Duodenal mucosa (tissue), 2 donors: ENCODE results near the gene AQP1.

ENCODE experiments used
- H3K27ac ChIP-seq: one replicate; pipeline ENCODE4 v1.7.0; 2013; ENCODE audit warnings: low read depth, low read length
- H3K27me3 ChIP-seq, 2 donors: one replicate each; pipeline ENCODE4 v1.7.0; 2013; ENCODE audit warnings: low read length in 2 of 2, control low read depth in 1 of 2; ENCODE audit not compliant: insufficient read depth in 2 of 2, control insufficient read depth in 1 of 2
- H3K36me3 ChIP-seq, 2 donors: one replicate each; pipeline ENCODE4 v1.7.0; 2013; ENCODE audit warnings: low read length in 2 of 2, control low read depth in 1 of 2; ENCODE audit not compliant: insufficient read depth in 2 of 2, control insufficient read depth in 1 of 2
- H3K4me1 ChIP-seq, 2 donors: one replicate each; pipeline ENCODE4 v1.7.0; 2013; ENCODE audit warnings: low read length in 2 of 2, control low read depth in 1 of 2; ENCODE audit not compliant: insufficient read depth in 2 of 2, control insufficient read depth in 1 of 2
- H3K4me3 ChIP-seq, 2 donors: one replicate each; pipeline ENCODE4 v1.7.0; 2013; ENCODE audit warnings: low read length in 2 of 2, low read depth in 1 of 2
- H3K9ac ChIP-seq, 2 donors: one replicate each; pipeline ENCODE4 v1.7.0; 2013; ENCODE audit warnings: low read length in 2 of 2, low read depth in 1 of 2
- H3K9me3 ChIP-seq, 2 donors: one replicate each; pipeline ENCODE4 v1.7.0; 2013; ENCODE audit warnings: low read length in 2 of 2, control low read depth in 1 of 2; ENCODE audit not compliant: control insufficient read depth in 1 of 2

The AQP1 gene

GRCh38 chr7:30924624-30925023, 13.0 kb downstream of the AQP1 start:
- Histone ChIP-seq H3K27me3 (no peaks in the 10 kb centered on the region), H3K27ac (no peak overlapping the region), H3K9me3 (peaks cover 0 to 6% of the 10 kb centered on the region in 2 donors), H3K9ac (no peak overlapping the region), H3K4me1 (peaks cover 8 to 9% of the 10 kb centered on the region in 2 donors), H3K36me3 (peaks cover 15 to 39% of the 10 kb centered on the region in 2 donors), H3K4me3 (no peak overlapping the region)

GRCh38 chr7:30925117-30925516, 13.5 kb downstream of the AQP1 start:
- no peak overlapping the region for H3K27ac ChIP-seq
- peaks cover 15 to 39% of the 10 kb centered on the region in 2 donors for H3K36me3 ChIP-seq
- peaks cover 4% of the 10 kb centered on the region in 2 donors for H3K4me1 ChIP-seq

GRCh38 chr7:30925913-30926312, 14.3 kb downstream of the AQP1 start:
- Histone ChIP-seq H3K9me3 (peaks cover 0 to 6% of the 10 kb centered on the region in 2 donors), H3K9ac (no peak overlapping the region), H3K27ac (no peak overlapping the region), H3K36me3 (peaks cover 15 to 38% of the 10 kb centered on the region in 2 donors), H3K4me3 (no peak overlapping the region), H3K4me1 (no peaks in the 10 kb centered on the region), H3K27me3 (no peaks in the 10 kb centered on the region)

More at GRCh38 chr7:30925117-30925516, 13.5 kb downstream of the AQP1 start:
- Histone ChIP-seq H3K9me3 (peaks cover 0 to 6% of the 10 kb centered on the region in 2 donors), H3K4me3 (no peak overlapping the region), H3K9ac (no peak overlapping the region), H3K27me3 (no peaks in the 10 kb centered on the region)

- H3K4me1 ChIP-seq, result no peaks in the 10 kb centered on the region
- H3K9ac ChIP-seq, result no peak overlapping the region
- peaks cover 0 to 6% of the 10 kb centered on the region in 2 donors for H3K9me3 ChIP-seq
- H3K4me3 ChIP-seq, result no peak overlapping the region
- peaks cover 15 to 34% of the 10 kb centered on the region in 2 donors for H3K36me3 ChIP-seq
- H3K27me3 ChIP-seq, result no peaks in the 10 kb centered on the region
- no peak overlapping the region for H3K27ac ChIP-seq
Observed at GRCh38 chr7:30926313-30926712, 14.7 kb downstream of the AQP1 start.

DNA sequence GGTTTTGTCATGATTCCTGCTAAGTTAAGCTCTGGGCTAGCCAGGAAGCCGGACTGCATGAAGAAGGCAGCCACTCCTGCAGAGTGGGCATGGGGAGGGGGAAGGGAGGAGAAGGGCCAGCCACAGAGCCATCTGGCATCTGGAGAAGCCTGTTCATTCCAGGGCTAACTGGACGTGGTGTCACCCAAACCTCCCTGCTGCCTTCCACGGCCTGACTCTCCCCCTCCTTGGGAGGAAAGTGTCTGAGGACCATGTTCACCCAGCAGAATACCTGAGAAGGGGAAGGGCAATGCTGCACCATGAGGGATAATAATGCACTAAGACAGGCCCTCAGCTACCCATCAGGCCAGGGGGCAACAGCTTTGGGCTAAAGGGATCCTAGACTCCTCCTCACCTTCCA, 15.4 kb downstream of the AQP1 start:
- Histone ChIP-seq H3K27me3 (no peaks in the 10 kb centered on the region), H3K27ac (no peak overlapping the region), H3K4me1 (no peaks in the 10 kb centered on the region), H3K4me3 (no peak overlapping the region), H3K9ac (no peak overlapping the region), H3K9me3 (peaks cover 0 to 6% of the 10 kb centered on the region in 2 donors), H3K36me3 (peaks cover 15 to 32% of the 10 kb centered on the region in 2 donors)

DNA sequence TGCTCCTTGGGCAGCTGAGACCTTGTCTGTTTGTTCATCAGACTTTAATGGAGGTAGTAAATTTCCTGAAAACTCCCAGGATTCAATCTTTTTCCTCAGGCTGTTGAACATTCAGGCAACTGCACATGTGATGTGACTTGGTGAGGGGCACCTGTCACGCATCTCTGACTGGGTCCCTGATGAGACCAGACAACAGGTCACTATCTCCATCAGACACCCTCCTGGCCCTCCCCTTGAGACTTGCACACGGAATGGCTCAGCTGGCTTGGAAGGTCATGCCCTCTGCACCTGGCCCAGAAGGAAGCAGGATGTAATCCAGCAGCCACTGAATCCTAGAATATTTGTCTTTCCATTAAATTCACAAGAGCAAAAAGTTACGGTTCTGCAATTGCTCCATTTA, 15.9 kb downstream of the AQP1 start:
- Histone ChIP-seq H3K9ac (no peak overlapping the region), H3K9me3 (peaks cover 0 to 6% of the 10 kb centered on the region in 2 donors), H3K36me3 (peaks cover 13 to 31% of the 10 kb centered on the region in 2 donors), H3K27me3 (no peaks in the 10 kb centered on the region), H3K27ac (no peak overlapping the region), H3K4me3 (no peak overlapping the region), H3K4me1 (no peaks in the 10 kb centered on the region)

DNA sequence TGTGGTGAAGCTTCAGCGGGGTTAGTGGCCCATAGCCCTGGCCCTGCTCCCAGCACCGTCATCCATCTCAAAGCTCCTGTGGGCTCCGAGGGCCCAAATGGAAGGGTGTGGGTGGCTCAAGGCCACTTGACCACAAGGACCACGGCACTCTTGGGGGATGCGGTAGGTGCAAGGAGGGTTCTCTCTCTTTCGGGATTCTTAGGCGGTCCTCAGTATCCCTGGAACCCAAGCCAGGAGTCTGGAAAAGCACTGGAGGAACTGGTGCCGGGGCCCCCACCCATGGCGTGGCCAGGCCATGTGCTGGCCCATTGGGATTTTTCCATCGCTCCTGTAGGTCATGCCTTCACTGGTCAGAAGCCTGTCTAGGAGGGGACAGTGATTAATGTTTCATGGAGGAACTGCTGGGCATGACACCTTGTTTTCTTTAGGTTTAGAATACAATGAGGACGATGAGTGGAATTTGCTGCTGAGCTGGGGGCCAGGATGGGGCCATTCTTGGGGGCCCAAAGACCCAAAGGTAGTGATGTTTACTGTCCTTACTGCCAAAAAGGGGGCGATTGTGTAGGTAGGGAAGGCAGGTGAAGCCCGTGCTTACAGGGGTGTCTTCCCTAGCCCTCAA, 16.7 kb downstream of the AQP1 start:
- H3K9ac ChIP-seq, result no peak overlapping the region
- H3K4me1 ChIP-seq, result no peaks in the 10 kb centered on the region
- H3K27ac ChIP-seq, result no peak overlapping the region
- H3K27me3 ChIP-seq, result no peaks in the 10 kb centered on the region
- H3K4me3 ChIP-seq, result no peak overlapping the region
- H3K9me3 ChIP-seq, result peaks cover 0 to 6% of the 10 kb centered on the region in 2 donors
- peaks cover 9 to 23% of the 10 kb centered on the region in 2 donors for H3K36me3 ChIP-seq

DNA sequence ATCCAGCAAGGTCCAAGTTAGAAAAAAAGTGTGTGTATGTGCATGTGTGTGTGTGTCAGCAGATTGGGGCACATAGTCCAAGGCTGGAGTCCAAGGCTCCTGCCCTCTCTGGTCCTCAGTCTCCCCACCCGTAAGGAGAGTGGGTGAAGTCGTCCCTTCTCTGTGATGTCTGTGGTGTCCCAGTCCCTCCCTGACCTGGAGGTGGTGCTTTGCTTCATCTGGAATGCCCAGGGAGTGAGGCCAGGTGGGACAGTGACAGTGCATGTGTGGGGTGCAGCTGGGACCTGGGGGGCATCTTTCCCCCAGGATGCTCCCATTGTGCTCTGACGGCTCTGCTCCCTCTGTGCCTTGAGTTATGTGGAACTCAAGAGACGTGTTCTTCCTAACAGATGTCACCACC, 18.0 kb downstream of the AQP1 start:
- Histone ChIP-seq H3K27me3 (no peaks in the 10 kb centered on the region), H3K9me3 (peaks cover 0 to 6% of the 10 kb centered on the region in 2 donors), H3K4me3 (no peak overlapping the region), H3K36me3 (peaks cover 5 to 12% of the 10 kb centered on the region in 2 donors), H3K4me1 (no peaks in the 10 kb centered on the region), H3K27ac (no peak overlapping the region), H3K9ac (no peak overlapping the region)

DNA sequence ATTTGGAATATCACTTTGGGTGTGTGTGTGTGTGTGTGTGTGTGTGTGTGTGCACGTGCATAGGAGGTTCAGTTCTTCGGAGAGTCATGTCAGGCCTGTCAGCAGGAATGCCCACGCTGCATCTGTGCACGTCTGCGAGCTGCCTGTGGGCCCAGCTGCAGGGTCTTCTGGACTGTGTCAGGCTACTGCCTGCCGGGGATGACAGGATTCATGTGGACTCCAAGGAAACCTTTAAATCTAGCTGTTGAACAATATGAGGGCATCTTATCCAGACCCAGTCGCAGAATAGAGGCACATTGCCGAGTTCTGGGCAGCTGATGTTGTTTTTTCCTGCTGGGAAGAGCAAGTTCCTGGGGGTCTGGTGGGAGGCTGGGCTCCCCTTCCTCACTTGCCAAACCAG, 19.0 kb downstream of the AQP1 start:
- H3K27me3 ChIP-seq, result no peaks in the 10 kb centered on the region
- no peak overlapping the region for H3K4me3 ChIP-seq
- H3K9me3 ChIP-seq, result peaks cover 0 to 6% of the 10 kb centered on the region in 2 donors
- H3K36me3 ChIP-seq, result peaks cover 0 to 4% of the 10 kb centered on the region in 2 donors
- H3K4me1 ChIP-seq, result no peaks in the 10 kb centered on the region
- H3K27ac ChIP-seq, result no peak overlapping the region
- no peak overlapping the region for H3K9ac ChIP-seq

- Histone ChIP-seq H3K4me1 (peaks cover 0 to 1% of the 10 kb centered on the region in 2 donors), H3K27me3 (no peaks in the 10 kb centered on the region), H3K36me3 (no peaks in the 10 kb centered on the region), H3K9me3 (peaks cover 0 to 6% of the 10 kb centered on the region in 2 donors), H3K9ac (no peak overlapping the region), H3K27ac (no peak overlapping the region), H3K4me3 (no peak overlapping the region)
Observed at GRCh38 chr7:30931161-30931928, 19.7 kb downstream of the AQP1 start.
